ENCODE measurements around the gene PHYHD1. TPM values are rescaled to one million over a fixed set of nuclear protein-coding genes. Genes with fewer than 3 reads are reported as not detected.

The PHYHD1 gene
- polyA plus RNA-seq, 2 donors = 19.8 to 39.5 TPM

DNA sequence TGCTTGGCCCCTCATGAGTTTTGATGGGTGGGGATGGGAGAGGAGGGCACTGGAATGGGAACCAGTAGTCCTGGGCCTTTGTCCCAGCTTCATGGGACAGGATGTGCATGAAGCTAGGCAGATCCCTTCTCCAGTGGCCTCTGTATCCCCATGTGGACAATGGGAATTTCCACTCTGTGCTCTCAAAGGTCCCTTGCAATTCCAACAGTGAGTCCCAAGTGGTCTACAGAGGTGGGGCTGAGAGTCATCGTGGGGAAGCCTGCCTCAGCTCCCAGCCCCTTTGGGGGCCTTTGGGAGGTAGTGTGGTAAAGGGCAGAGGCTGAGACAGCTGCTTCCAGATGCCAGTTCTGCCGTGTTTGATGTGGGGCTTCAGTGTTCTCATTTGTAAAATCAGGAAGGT lies 1.9 kb upstream of the PHYHD1 start:
- Histone ChIP-seq H3K9me3 (ENCODE audit: control insufficient read depth in 2 of 2, insufficient read depth in 1 of 2, low read depth in 1 of 2, low read length in 1 of 2) (no peaks in the 10 kb centered on the region), H3K4me1 (ENCODE audit: control insufficient read depth in 2 of 2, insufficient read depth in 2 of 2, low read length in 1 of 2) (peaks cover 18 to 40% of the 10 kb centered on the region in 2 donors), H3K36me3 (ENCODE audit: control insufficient read depth in 2 of 2, insufficient read depth in 2 of 2, low read length in 1 of 2) (peaks cover 8 to 38% of the 10 kb centered on the region in 2 donors), H3K27me3 (ENCODE audit: control insufficient read depth in 1 of 2, insufficient read depth in 2 of 2, low read length in 2 of 2) (no peaks in the 10 kb centered on the region), H3K27ac (ENCODE audit: low read depth in 2 of 2, low read length in 1 of 2) (peak overlapping the region; percentile 6 to 21), H3K4me3 (ENCODE audit: low read depth in 1 of 2, low read length in 2 of 2) (no peak overlapping the region)
- 54% methylated on average over 2 of the region's 2 CpGs for WGBS, 2 donors

- WGBS, 2 donors = 65 to 76% methylated on average over 14 of the region's 14 CpGs
- no peaks in the 10 kb centered on the region for H3K27me3 ChIP-seq (ENCODE audit: control insufficient read depth in 1 of 2, insufficient read depth in 2 of 2, low read length in 2 of 2)
- H3K36me3 ChIP-seq (ENCODE audit: control insufficient read depth in 2 of 2, insufficient read depth in 2 of 2, low read length in 1 of 2) = peaks cover 8 to 34% of the 10 kb centered on the region in 2 donors
- no peak overlapping the region for H3K4me3 ChIP-seq (ENCODE audit: low read depth in 1 of 2, low read length in 2 of 2)
- H3K4me1 ChIP-seq (ENCODE audit: control insufficient read depth in 2 of 2, insufficient read depth in 2 of 2, low read length in 1 of 2) = peaks cover 18 to 34% of the 10 kb centered on the region in 2 donors
- peak overlapping the region; percentile 6 to 13 for H3K27ac ChIP-seq (ENCODE audit: low read depth in 2 of 2, low read length in 1 of 2)
- no peaks in the 10 kb centered on the region for H3K9me3 ChIP-seq (ENCODE audit: control insufficient read depth in 2 of 2, insufficient read depth in 1 of 2, low read depth in 1 of 2, low read length in 1 of 2)
Measured at GRCh38 chr9:128919402-128920089, 1.2 kb upstream of the PHYHD1 start.

DNA sequence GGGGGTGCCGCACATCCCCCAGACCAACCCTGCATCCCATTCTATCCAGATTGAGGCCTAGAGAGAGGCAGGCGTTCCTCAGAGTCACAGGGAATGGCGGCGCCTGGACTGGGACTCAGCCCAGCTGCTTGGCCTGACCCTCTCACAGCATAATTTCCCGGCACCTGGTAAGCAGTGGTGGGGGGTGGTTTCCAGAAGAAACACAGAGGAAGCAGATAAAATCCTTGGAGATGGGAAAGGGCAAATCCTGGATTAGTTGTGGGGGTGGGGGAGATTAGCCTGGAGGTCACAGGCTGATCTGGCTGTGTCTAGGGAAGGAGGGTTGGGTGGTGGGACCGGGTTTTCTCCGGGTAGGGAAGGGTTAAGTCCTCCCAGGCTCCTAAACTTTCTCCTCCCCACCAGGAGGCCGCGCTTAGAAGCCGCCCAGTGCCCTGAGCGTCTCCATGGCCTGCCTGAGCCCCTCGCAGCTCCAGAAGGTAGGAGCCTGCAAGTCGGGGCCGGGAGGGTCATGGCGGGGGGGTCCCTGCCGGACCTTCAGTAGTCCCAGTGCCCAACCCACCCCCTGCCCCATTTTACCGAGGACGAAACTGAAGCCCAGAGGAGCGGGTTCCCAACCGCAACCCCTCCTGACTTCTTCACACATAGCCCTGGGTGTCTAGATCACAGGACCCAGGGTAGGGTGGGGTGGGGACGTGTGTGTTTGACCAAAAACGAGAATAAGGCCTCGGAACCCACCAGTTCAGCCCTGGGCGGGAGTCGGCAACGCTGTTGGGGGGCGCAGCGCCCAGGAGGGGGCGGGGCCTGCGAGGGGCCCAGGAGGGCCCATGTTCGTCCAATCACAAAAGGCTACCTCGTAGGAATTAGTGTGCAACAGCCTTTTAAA lies 1.3 kb downstream of the PHYHD1 start:
- Histone ChIP-seq H3K36me3 (ENCODE audit: control insufficient read depth in 2 of 2, insufficient read depth in 2 of 2, low read length in 1 of 2) (peaks cover 0 to 18% of the 10 kb centered on the region in 2 donors), H3K4me3 (ENCODE audit: low read depth in 1 of 2, low read length in 2 of 2) (peak overlapping the region; percentile 41 to 42), H3K4me1 (ENCODE audit: control insufficient read depth in 2 of 2, insufficient read depth in 2 of 2, low read length in 1 of 2) (peaks cover 6 to 19% of the 10 kb centered on the region in 2 donors), H3K9me3 (ENCODE audit: control insufficient read depth in 2 of 2, insufficient read depth in 1 of 2, low read depth in 1 of 2, low read length in 1 of 2) (no peaks in the 10 kb centered on the region), H3K27ac (ENCODE audit: low read depth in 2 of 2, low read length in 1 of 2) (peak overlapping the region; percentile 74 to 89), H3K27me3 (ENCODE audit: control insufficient read depth in 1 of 2, insufficient read depth in 2 of 2, low read length in 2 of 2) (no peaks in the 10 kb centered on the region)
- 10 to 13% methylated on average over 32 of the region's 32 CpGs for WGBS, 2 donors

- Histone ChIP-seq H3K4me1 (ENCODE audit: control insufficient read depth in 2 of 2, insufficient read depth in 2 of 2, low read length in 1 of 2) (peaks cover 6 to 13% of the 10 kb centered on the region in 2 donors), H3K36me3 (ENCODE audit: control insufficient read depth in 2 of 2, insufficient read depth in 2 of 2, low read length in 1 of 2) (peaks cover 0 to 7% of the 10 kb centered on the region in 2 donors), H3K9me3 (ENCODE audit: control insufficient read depth in 2 of 2, insufficient read depth in 1 of 2, low read depth in 1 of 2, low read length in 1 of 2) (no peaks in the 10 kb centered on the region), H3K4me3 (ENCODE audit: low read depth in 1 of 2, low read length in 2 of 2) (no peak overlapping the region), H3K27me3 (ENCODE audit: control insufficient read depth in 1 of 2, insufficient read depth in 2 of 2, low read length in 2 of 2) (no peaks in the 10 kb centered on the region), H3K27ac (ENCODE audit: low read depth in 2 of 2, low read length in 1 of 2) (peak overlapping the region in 1 of 2 donors; percentile 5)
- WGBS, 2 donors = 77 to 80% methylated on average over 6 of the region's 6 CpGs
Measured at GRCh38 chr9:128923493-128923883, 2.7 kb downstream of the PHYHD1 start.

DNA sequence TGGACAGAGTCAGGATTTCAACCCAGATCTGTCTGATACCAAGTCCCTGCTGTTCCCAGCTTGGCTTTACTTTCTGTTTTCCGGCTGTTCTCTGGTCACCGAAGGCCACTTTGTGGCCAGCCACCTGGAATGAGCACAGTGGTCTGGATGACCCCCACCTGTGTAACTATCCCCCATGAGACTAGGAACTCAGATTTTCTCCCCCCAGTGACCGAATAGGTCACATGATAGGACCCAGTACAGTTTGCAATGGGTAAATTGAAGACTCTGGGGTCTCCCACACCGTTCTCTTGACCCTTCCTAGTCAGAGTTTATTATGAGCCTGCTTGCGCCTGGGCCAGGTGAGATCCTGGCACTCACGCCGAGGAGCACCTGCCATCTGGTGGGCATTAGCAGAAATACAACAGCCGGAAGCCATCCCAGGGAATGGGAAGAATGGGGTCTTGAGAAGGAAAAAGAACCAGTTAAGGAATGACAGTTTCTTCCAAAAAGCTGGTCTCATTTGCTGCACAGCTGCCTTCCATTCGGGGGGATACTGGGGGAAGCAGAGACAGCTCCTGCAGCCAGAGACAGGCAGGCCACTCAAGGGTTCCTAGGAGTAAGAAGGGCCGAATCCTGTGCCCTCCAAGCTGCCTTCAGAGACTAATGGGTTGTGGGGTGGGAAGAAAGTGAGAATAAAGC lies 7.1 kb downstream of the PHYHD1 start:
- no peaks in the 10 kb centered on the region for H3K36me3 ChIP-seq (ENCODE audit: control insufficient read depth in 2 of 2, insufficient read depth in 2 of 2, low read length in 1 of 2)
- H3K27me3 ChIP-seq (ENCODE audit: control insufficient read depth in 1 of 2, insufficient read depth in 2 of 2, low read length in 2 of 2) = no peaks in the 10 kb centered on the region
- no peak overlapping the region for H3K27ac ChIP-seq (ENCODE audit: low read depth in 2 of 2, low read length in 1 of 2)
- no peaks in the 10 kb centered on the region for H3K9me3 ChIP-seq (ENCODE audit: control insufficient read depth in 2 of 2, insufficient read depth in 1 of 2, low read depth in 1 of 2, low read length in 1 of 2)
- H3K4me1 ChIP-seq (ENCODE audit: control insufficient read depth in 2 of 2, insufficient read depth in 2 of 2, low read length in 1 of 2) = no peaks in the 10 kb centered on the region
- WGBS, 2 donors = 24 to 26% methylated on average over 10 of the region's 10 CpGs
- no peak overlapping the region for H3K4me3 ChIP-seq (ENCODE audit: low read depth in 1 of 2, low read length in 2 of 2)

GRCh38 chr9:128928624-128929023 lies 7.8 kb downstream of the PHYHD1 start:
- Histone ChIP-seq H3K4me1 (ENCODE audit: control insufficient read depth in 2 of 2, insufficient read depth in 2 of 2, low read length in 1 of 2) (no peaks in the 10 kb centered on the region), H3K4me3 (ENCODE audit: low read depth in 1 of 2, low read length in 2 of 2) (no peak overlapping the region), H3K27me3 (ENCODE audit: control insufficient read depth in 1 of 2, insufficient read depth in 2 of 2, low read length in 2 of 2) (no peaks in the 10 kb centered on the region), H3K9me3 (ENCODE audit: control insufficient read depth in 2 of 2, insufficient read depth in 1 of 2, low read depth in 1 of 2, low read length in 1 of 2) (no peaks in the 10 kb centered on the region), H3K36me3 (ENCODE audit: control insufficient read depth in 2 of 2, insufficient read depth in 2 of 2, low read length in 1 of 2) (no peaks in the 10 kb centered on the region), H3K27ac (ENCODE audit: low read depth in 2 of 2, low read length in 1 of 2) (no peak overlapping the region)
- 88 to 89% methylated on average over 2 of the region's 2 CpGs for WGBS, 2 donors

DNA sequence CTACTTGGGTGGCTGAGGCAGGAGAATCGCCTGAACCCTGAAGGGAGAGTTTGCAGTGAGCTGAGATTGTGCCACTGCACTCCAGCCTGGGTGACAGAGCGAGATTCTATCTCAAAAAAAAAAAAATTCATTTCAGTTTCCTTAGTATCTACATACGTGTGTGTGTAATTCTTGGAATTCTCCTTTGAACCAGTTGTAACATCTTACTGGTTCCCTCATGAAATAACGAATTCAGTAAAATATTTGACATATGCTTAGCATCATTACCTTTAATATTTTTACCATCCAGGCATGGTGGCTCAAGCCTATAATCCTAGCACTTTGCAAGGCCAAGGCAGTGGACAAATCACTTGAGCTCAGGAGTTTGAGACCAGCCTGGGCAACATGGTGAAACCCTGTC lies 8.8 kb downstream of the PHYHD1 start:
- H3K9me3 ChIP-seq (ENCODE audit: control insufficient read depth in 2 of 2, insufficient read depth in 1 of 2, low read depth in 1 of 2, low read length in 1 of 2) = no peaks in the 10 kb centered on the region
- 85 to 89% methylated on average over 4 of the region's 4 CpGs for WGBS, 2 donors
- no peak overlapping the region for H3K27ac ChIP-seq (ENCODE audit: low read depth in 2 of 2, low read length in 1 of 2)
- H3K4me3 ChIP-seq (ENCODE audit: low read depth in 1 of 2, low read length in 2 of 2) = no peak overlapping the region
- H3K36me3 ChIP-seq (ENCODE audit: control insufficient read depth in 2 of 2, insufficient read depth in 2 of 2, low read length in 1 of 2) = no peaks in the 10 kb centered on the region
- no peaks in the 10 kb centered on the region for H3K4me1 ChIP-seq (ENCODE audit: control insufficient read depth in 2 of 2, insufficient read depth in 2 of 2, low read length in 1 of 2)
- no peaks in the 10 kb centered on the region for H3K27me3 ChIP-seq (ENCODE audit: control insufficient read depth in 1 of 2, insufficient read depth in 2 of 2, low read length in 2 of 2)

DNA sequence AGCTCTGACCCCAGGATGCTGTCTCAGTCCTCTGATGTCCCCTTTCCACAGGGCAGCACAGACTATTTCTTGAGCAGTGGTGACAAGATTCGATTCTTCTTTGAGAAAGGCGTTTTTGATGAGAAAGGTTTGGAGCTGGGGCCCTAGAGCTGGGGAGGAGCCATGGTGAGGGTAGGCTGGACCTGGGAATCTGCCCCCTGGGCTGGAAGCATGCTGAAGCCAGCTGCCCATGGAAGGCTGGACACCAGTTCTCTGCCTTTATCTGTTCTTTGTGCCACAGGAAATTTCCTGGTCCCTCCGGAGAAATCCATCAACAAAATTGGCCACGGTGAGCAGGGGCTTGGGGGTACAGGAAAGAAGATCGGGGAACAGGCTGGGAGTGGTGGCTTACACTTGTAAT lies 12.9 kb downstream of the PHYHD1 start:
- no peaks in the 10 kb centered on the region for H3K27me3 ChIP-seq (ENCODE audit: control insufficient read depth in 1 of 2, insufficient read depth in 2 of 2, low read length in 2 of 2)

DNA sequence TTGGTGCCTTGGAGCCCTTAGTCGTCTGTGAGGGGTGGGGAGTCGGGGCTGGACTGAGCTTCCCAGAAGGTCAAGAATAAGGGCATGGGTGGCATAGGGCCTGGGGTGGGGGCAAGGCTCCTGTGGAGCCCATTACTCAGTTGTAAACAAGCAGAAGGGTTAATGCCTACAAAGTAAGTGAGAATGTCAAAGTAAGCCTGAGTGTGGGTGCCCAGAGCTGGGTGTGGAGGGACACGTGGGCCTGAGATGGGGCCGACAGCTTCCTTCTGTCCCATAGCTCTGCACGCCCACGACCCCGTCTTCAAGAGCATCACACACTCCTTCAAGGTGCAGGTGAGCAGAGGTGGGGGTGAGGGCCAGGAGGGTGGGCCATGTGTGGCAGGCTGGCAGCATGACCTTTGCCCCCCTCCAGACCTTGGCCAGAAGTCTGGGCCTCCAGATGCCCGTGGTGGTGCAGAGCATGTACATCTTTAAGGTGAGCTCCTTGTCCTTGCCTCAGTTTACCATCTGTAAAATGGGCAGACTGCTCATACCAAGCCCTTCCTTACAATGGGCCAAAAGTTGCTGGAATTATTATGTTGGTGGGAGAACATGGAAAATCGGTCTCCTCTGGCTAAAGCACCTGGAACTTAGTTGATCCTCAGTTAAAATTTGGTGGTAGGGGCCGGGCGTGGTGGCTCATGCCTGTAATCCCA lies 15.5 kb downstream of the PHYHD1 start:
- no peaks in the 10 kb centered on the region for H3K36me3 ChIP-seq (ENCODE audit: control insufficient read depth in 2 of 2, insufficient read depth in 2 of 2, low read length in 1 of 2)
- H3K9me3 ChIP-seq (ENCODE audit: control insufficient read depth in 2 of 2, insufficient read depth in 1 of 2, low read depth in 1 of 2, low read length in 1 of 2) = no peaks in the 10 kb centered on the region
- WGBS, 2 donors = 83 to 89% methylated on average over 11 of the region's 11 CpGs
- no peak overlapping the region for H3K4me3 ChIP-seq (ENCODE audit: low read depth in 1 of 2, low read length in 2 of 2)
- no peaks in the 10 kb centered on the region for H3K4me1 ChIP-seq (ENCODE audit: control insufficient read depth in 2 of 2, insufficient read depth in 2 of 2, low read length in 1 of 2)
- H3K27me3 ChIP-seq (ENCODE audit: control insufficient read depth in 1 of 2, insufficient read depth in 2 of 2, low read length in 2 of 2) = no peaks in the 10 kb centered on the region
- no peak overlapping the region for H3K27ac ChIP-seq (ENCODE audit: low read depth in 2 of 2, low read length in 1 of 2)

More for the DNA sequence above, 12.9 kb downstream of the PHYHD1 start:
- Histone ChIP-seq H3K4me3 (ENCODE audit: low read depth in 1 of 2, low read length in 2 of 2) (no peak overlapping the region), H3K36me3 (ENCODE audit: control insufficient read depth in 2 of 2, insufficient read depth in 2 of 2, low read length in 1 of 2) (no peaks in the 10 kb centered on the region), H3K9me3 (ENCODE audit: control insufficient read depth in 2 of 2, insufficient read depth in 1 of 2, low read depth in 1 of 2, low read length in 1 of 2) (no peaks in the 10 kb centered on the region), H3K27ac (ENCODE audit: low read depth in 2 of 2, low read length in 1 of 2) (no peak overlapping the region), H3K4me1 (ENCODE audit: control insufficient read depth in 2 of 2, insufficient read depth in 2 of 2, low read length in 1 of 2) (no peaks in the 10 kb centered on the region)
- WGBS, 2 donors = 78 to 93% methylated on average over 5 of the region's 5 CpGs

Measured in esophagus (tissue), 2 donors.